GM23248 (cell line): ENCODE measurements around the gene FKBP8. TPM values are rescaled to one million over a fixed set of nuclear protein-coding genes. Genes with fewer than 3 reads are reported as not detected.
A peak's percentile ranks its signal among the peaks of the same experiment; 100 is the strongest.

Source experiments
- DNase-seq: peaks from one replicate; pipeline ENCODE4 v3.0.0-alpha.2; 2015
- H2AFZ ChIP-seq: fragments of 200-600 bp; sonication (generic); 2 replicates; pipeline ENCODE4 v1.6.1; 2016; ENCODE audit warnings: antibody characterized with exemption
- H3F3A ChIP-seq: fragments of 200-600 bp; sonication (generic); 2 replicates; pipeline ENCODE4 v1.6.1; 2016; ENCODE audit warnings: mild to moderate bottlenecking, antibody characterized with exemption, mixed run types; ENCODE audit not compliant: insufficient read depth
- H3K27ac ChIP-seq: fragments of 200-600 bp; sonication (generic); 2 replicates; pipeline ENCODE4 v1.5.1; 2016; ENCODE audit warnings: mild to moderate bottlenecking
- H3K27me3 ChIP-seq: fragments of 200-600 bp; sonication (generic); replicated peaks from 2 replicates; pipeline ENCODE4 v1.6.1; 2016; ENCODE audit warnings: mild to moderate bottlenecking; ENCODE audit not compliant: insufficient read depth
- H3K36me3 ChIP-seq: fragments of 200-600 bp; sonication (generic); 2 replicates; pipeline ENCODE4 v1.6.1; 2016; ENCODE audit warnings: low read depth, mild to moderate bottlenecking
- H3K4me1 ChIP-seq: fragments of 200-600 bp; sonication (generic); 2 replicates; pipeline ENCODE4 v1.6.1; 2016; ENCODE audit warnings: mild to moderate bottlenecking; ENCODE audit not compliant: insufficient read depth
- H3K4me2 ChIP-seq: fragments of 200-600 bp; sonication (generic); one replicate; pipeline ENCODE4 v1.6.1; 2016; ENCODE audit warnings: mild to moderate bottlenecking; ENCODE audit not compliant: unreplicated experiment
- H3K4me3 ChIP-seq: fragments of 200-600 bp; sonication (generic); 2 replicates; pipeline ENCODE4 v1.5.1; 2016; ENCODE audit warnings: mild to moderate bottlenecking
- H3K79me2 ChIP-seq: fragments of 200-600 bp; sonication (generic); 2 replicates; pipeline ENCODE4 v1.6.1; 2016; ENCODE audit warnings: mild to moderate bottlenecking; ENCODE audit not compliant: insufficient read depth
- H3K9ac ChIP-seq: fragments of 200-600 bp; sonication (generic); 2 replicates; pipeline ENCODE4 v1.6.1; 2016; ENCODE audit warnings: mild to moderate bottlenecking
- H3K9me2 ChIP-seq: fragments of 200-600 bp; sonication (generic); 2 replicates; pipeline ENCODE4 v1.6.1; 2016; ENCODE audit warnings: mixed run types, mild to moderate bottlenecking, moderate library complexity; ENCODE audit not compliant: insufficient read depth
- H3K9me3 ChIP-seq: fragments of 200-600 bp; sonication (generic); one replicate; pipeline ENCODE4 v1.6.1; 2017; ENCODE audit warnings: low read depth
- H4K20me1 ChIP-seq: fragments of 200-600 bp; sonication (generic); 2 replicates; pipeline ENCODE4 v1.6.0; 2016; ENCODE audit not compliant: insufficient read depth
- EZH2 ChIP-seq: fragments of 200-600 bp; sonication (generic); IDR thresholded peaks from 2 replicates; pipeline ENCODE4 v1.6.1; 2018; ENCODE audit warnings: antibody characterized with exemption, mild to moderate bottlenecking; ENCODE audit not compliant: insufficient read depth, poor library complexity, severe bottlenecking
- EZH2phosphoT487 ChIP-seq: fragments of 200-600 bp; sonication (generic); IDR thresholded peaks from 2 replicates; pipeline ENCODE4 v1.6.1; 2018; ENCODE audit warnings: antibody characterized with exemption, moderate library complexity, mild to moderate bottlenecking, low read depth; ENCODE audit not compliant: insufficient read depth
- WGBS, 2 experiments: methylation state at CpG; one replicate each; pipeline ENCODE4 v1.1.6; 2015 to 2017; ENCODE audit warnings: low lambda C conversion rate in 2 of 2, low coverage in 1 of 2; ENCODE audit errors: missing lambda C conversion rate in 2 of 2; 5-methylcytosine and 5-hydroxymethylcytosine counted together
- in situ Hi-C: fragments of 300-500 bp; cut with MboI; formaldehyde crosslinking; loops from 2 replicates; pipeline ENCODE4 v1.15.0; 2020
- polyA plus RNA-seq: library from polyadenylated mRNA; unstranded; fragments of >200 nt; fragmentation: Nextera tagmentation; extraction: Ambion mirVana; gene quantifications from 2 replicates; pipeline ENCODE4 v1.2.1, GENCODE V29; 2016
- total RNA-seq: library from RNA; depleted of rRNA; stranded (reverse); fragments of >200 nt; shearing (Covaris generic); gene quantifications from 2 replicates; pipeline ENCODE4 v1.2.3, GENCODE V29; 2014; rRNA removed

The FKBP8 gene
- total and polyA plus RNA-seq, 2 experiments from 2014 or later: 195 to 466 TPM

DNA sequence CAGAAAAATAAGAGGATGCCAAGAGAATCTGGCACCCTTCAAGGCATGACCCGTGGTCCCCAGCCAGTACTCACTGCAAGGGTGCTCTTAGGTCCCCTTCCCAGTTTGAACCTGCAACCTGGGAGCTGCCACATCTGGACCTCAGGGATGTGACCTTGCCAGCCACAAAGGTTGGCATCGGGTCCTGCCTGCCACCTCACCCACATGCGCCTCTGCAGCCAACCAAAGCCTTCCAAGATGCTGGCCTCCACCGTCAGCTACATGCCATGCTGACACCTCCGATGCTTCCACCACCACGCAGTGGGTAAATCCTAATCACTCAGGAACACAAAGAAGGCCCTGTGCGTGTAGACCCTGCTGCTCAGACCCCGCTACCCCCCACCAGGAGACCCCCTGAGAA lies 56.6 kb downstream of the FKBP8 start:
- H3K79me2 ChIP-seq: peaks cover 100% of the 10 kb centered on the region
- peaks cover 28% of the 10 kb centered on the region for H3K4me1 ChIP-seq
- DNase-seq: no peak
- H3F3A ChIP-seq: no peaks in the 10 kb centered on the region; the same call in 1 of the 2 replicates
- WGBS, 2 experiments: 69 to 79% methylated on average over 8 of the region's 8 CpGs
- no peaks in the 10 kb centered on the region for H3K9me3 ChIP-seq
- H3K9ac ChIP-seq: peak overlapping the region; percentile 76
- TF ChIP-seq EZH2phosphoT487 (no peak), EZH2 (no peak)
- H3K36me3 ChIP-seq: no peaks in the 10 kb centered on the region
- H3K4me2 ChIP-seq: no peak overlapping the region
- no peak overlapping the region for H2AFZ ChIP-seq
- no peaks in the 10 kb centered on the region for H3K27me3 ChIP-seq
- in situ Hi-C loops: no loop called here
- H3K27ac ChIP-seq: peak overlapping the region; percentile 77; the same call in 1 of the 2 replicates
- H3K9me2 ChIP-seq: no peaks in the 10 kb centered on the region
- no peak overlapping the region for H3K4me3 ChIP-seq
- no peaks in the 10 kb centered on the region for H4K20me1 ChIP-seq

DNA sequence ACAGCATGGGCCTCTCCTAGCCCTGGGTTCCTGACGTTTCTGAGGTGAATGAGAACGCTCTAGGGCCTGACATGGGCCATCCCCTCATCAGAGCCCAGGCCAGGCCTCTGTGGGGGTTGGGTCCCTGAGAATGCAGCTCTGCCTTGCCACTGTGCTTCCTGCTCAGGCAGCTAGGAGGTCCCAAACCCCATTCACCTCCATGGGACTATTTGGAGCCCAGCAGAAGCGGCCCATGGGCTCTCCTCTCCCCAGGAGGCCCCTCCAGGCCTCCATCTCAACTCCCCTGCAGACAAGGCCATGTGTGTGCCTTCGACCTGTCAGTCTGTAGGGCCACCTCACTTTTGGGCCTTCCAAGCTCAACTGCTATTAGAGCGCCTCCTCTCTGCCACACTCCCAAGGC lies 58.4 kb downstream of the FKBP8 start:
- peaks cover 44% of the 10 kb centered on the region for H3K4me1 ChIP-seq
- H2AFZ ChIP-seq: no peak overlapping the region
- H3K9me3 ChIP-seq: no peaks in the 10 kb centered on the region
- no peak overlapping the region for H3K27ac ChIP-seq
- H3K36me3 ChIP-seq: no peaks in the 10 kb centered on the region
- H3K9ac ChIP-seq: no peak overlapping the region
- TF ChIP-seq EZH2phosphoT487: no peak
- no peak for TF ChIP-seq EZH2
- no peak overlapping the region for H3K4me3 ChIP-seq
- H4K20me1 ChIP-seq: 0 out of 2 replicates have a peak, but pooled peaks cover 4% of the 10 kb centered on the region
- H3K9me2 ChIP-seq: no peaks in the 10 kb centered on the region
- peaks cover 11% of the 10 kb centered on the region for H3F3A ChIP-seq
- peaks cover 100% of the 10 kb centered on the region for H3K79me2 ChIP-seq
- WGBS, 2 experiments: 88 to 96% methylated on average over 5 of the region's 5 CpGs
- DNase-seq: no peak
- in situ Hi-C loops: no loop called here
- no peaks in the 10 kb centered on the region for H3K27me3 ChIP-seq
- H3K4me2 ChIP-seq: no peak overlapping the region

DNA sequence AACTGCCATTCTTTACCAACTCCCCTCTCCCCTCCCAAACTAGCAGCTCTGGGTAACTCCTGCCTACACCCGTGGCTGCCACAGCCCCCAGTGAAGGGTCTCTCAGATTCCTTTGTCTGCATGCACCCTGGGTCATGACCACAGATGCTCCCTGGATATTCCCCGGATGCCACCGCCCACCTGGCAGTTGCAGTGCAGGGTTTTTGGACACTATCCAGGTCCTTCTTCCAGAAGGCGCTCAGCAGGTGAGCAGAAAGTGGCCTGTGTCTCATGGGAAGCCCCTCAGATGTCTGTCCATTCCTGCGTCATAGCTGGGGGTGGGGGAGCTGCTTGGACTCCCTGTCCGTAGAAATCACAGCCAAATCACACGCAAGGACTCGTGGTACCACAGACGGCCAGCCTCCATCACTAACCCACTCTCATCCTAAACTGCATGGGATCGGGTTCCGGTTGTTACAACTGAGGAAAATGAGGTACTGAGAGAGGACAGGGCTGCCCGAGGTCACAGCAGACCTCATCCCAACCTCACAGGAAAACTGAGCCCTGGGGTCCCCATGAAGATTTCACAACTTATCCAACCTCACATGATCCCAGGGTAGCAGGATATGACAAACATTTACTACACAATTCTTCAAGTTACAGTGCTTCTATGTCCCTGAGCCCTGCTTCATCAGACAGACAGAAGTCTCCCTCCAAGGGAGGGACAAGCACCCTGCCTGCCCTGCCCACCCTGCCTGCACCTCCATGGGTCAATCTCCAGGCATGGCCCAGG lies 60.1 kb downstream of the FKBP8 start:
- no peaks in the 10 kb centered on the region for H3K27me3 ChIP-seq
- H3K36me3 ChIP-seq: no peaks in the 10 kb centered on the region
- no peak overlapping the region for H3K27ac ChIP-seq
- H3K9me2 ChIP-seq: no peaks in the 10 kb centered on the region
- TF ChIP-seq EZH2: no peak
- TF ChIP-seq EZH2phosphoT487: no peak
- H3F3A ChIP-seq: peaks cover 20% of the 10 kb centered on the region
- H3K9ac ChIP-seq: no peak overlapping the region
- in situ Hi-C loops: no loop called here
- H3K9me3 ChIP-seq: no peaks in the 10 kb centered on the region
- WGBS, 2 experiments: 65 to 72% methylated on average over 12 of the region's 12 CpGs
- no peak overlapping the region for H2AFZ ChIP-seq
- peaks cover 58% of the 10 kb centered on the region for H3K4me1 ChIP-seq
- no peak overlapping the region for H3K4me3 ChIP-seq
- H3K4me2 ChIP-seq: no peak overlapping the region
- DNase-seq: no peak
- H3K79me2 ChIP-seq: peaks cover 99% of the 10 kb centered on the region
- H4K20me1 ChIP-seq: 0 out of 2 replicates have a peak, but pooled peaks cover 4% of the 10 kb centered on the region

Other genes starting within 250 kb of the FKBP8 start
- 167 and 203 TPM in 2 replicates for gene LSM4, start 220.5 kb downstream of the FKBP8 start, total RNA-seq
- 200 and 208 TPM in 2 replicates for gene LSM4, start 220.5 kb downstream of the FKBP8 start, polyA plus RNA-seq
- gene PGPEP1, start 203.0 kb downstream of the FKBP8 start, total RNA-seq: 12.0 and 20.5 TPM in 2 replicates
- gene PGPEP1, start 203.0 kb downstream of the FKBP8 start, polyA plus RNA-seq: 9.4 and 14.5 TPM in 2 replicates
- 27.7 and 33.3 TPM in 2 replicates for gene GDF15, start 157.4 kb downstream of the FKBP8 start, total RNA-seq
- gene GDF15, start 157.4 kb downstream of the FKBP8 start, polyA plus RNA-seq: 32.7 and 36.0 TPM in 2 replicates
- not detected in 2 replicates for gene LRRC25, start 146.0 kb downstream of the FKBP8 start, total RNA-seq
- not detected in 2 replicates for gene LRRC25, start 146.0 kb downstream of the FKBP8 start, polyA plus RNA-seq
- gene SSBP4, start 124.2 kb downstream of the FKBP8 start, total RNA-seq: 156 and 169 TPM in 2 replicates
- gene SSBP4, start 124.2 kb downstream of the FKBP8 start, polyA plus RNA-seq: 46.5 and 46.9 TPM in 2 replicates
- 5.5 and 8.9 TPM in 2 replicates for gene ISYNA1, start 105.4 kb downstream of the FKBP8 start, total RNA-seq
- gene ISYNA1, start 105.4 kb downstream of the FKBP8 start, polyA plus RNA-seq: 12.3 and 17.2 TPM in 2 replicates
- 22.1 and 24.2 TPM in 2 replicates for gene ELL, start 21.5 kb downstream of the FKBP8 start, total RNA-seq
- 16.4 and 17.1 TPM in 2 replicates for gene ELL, start 21.5 kb downstream of the FKBP8 start, polyA plus RNA-seq
- gene KXD1, start 14.3 kb upstream of the FKBP8 start, total RNA-seq: 91.2 and 110 TPM in 2 replicates
- gene KXD1, start 14.3 kb upstream of the FKBP8 start, polyA plus RNA-seq: 129 and 135 TPM in 2 replicates
- gene UBA52, start 28.3 kb upstream of the FKBP8 start, total RNA-seq: 647 and 755 TPM in 2 replicates
- 708 and 711 TPM in 2 replicates for gene UBA52, start 28.3 kb upstream of the FKBP8 start, polyA plus RNA-seq
- 79.9 and 133 TPM in 2 replicates for gene REX1BD, start 45.2 kb upstream of the FKBP8 start, total RNA-seq
- gene REX1BD, start 45.2 kb upstream of the FKBP8 start, polyA plus RNA-seq: 103 and 105 TPM in 2 replicates
- gene CRLF1, start 63.2 kb upstream of the FKBP8 start, total RNA-seq: 40.0 and 59.2 TPM in 2 replicates
- gene CRLF1, start 63.2 kb upstream of the FKBP8 start, polyA plus RNA-seq: 8.6 and 9.9 TPM in 2 replicates
- 0.13 and 0.97 TPM in 2 replicates for gene TMEM59L, start 69.3 kb upstream of the FKBP8 start, total RNA-seq
- gene TMEM59L, start 69.3 kb upstream of the FKBP8 start, polyA plus RNA-seq: 2.1 and 3.4 TPM in 2 replicates
- gene KLHL26, start 93.5 kb upstream of the FKBP8 start, total RNA-seq: 5.7 and 6.4 TPM in 2 replicates
- 2.8 and 2.9 TPM in 2 replicates for gene KLHL26, start 93.5 kb upstream of the FKBP8 start, polyA plus RNA-seq
- gene CRTC1, start 140.1 kb upstream of the FKBP8 start, total RNA-seq: 1.2 and 1.4 TPM in 2 replicates
- 4.0 and 5.1 TPM in 2 replicates for gene CRTC1, start 140.1 kb upstream of the FKBP8 start, polyA plus RNA-seq
- gene COMP, start 247.7 kb upstream of the FKBP8 start, total RNA-seq: 93.8 and 96.6 TPM in 2 replicates
- 252 and 257 TPM in 2 replicates for gene COMP, start 247.7 kb upstream of the FKBP8 start, polyA plus RNA-seq